Hepatocyte (in vitro differentiated cells): Measurements from ENCODE around the gene GLS.

ENCODE experiments used
- EZH2 ChIP-seq: fragments of 200-600 bp; sonication (generic); IDR thresholded peaks from 2 replicates; pipeline ENCODE4 v1.6.1; 2016; ENCODE audit warnings: antibody characterized with exemption, mild to moderate bottlenecking, borderline replicate concordance
- EZH2phosphoT487 ChIP-seq: fragments of 200-600 bp; sonication (generic); IDR thresholded peaks from one replicate; pipeline ENCODE4 v1.6.1; 2018; ENCODE audit warnings: antibody characterized with exemption, mild to moderate bottlenecking, low read depth, moderate library complexity; ENCODE audit not compliant: unreplicated experiment, severe bottlenecking
- TF ChIP-seq, protein P1 (sequence below): fragments of 200-600 bp; sonication (generic); IDR thresholded peaks from 2 replicates; pipeline ENCODE4 v1.5.1; 2016; ENCODE audit warnings: antibody characterized with exemption, mild to moderate bottlenecking; ENCODE audit not compliant: poor library complexity

DNA sequence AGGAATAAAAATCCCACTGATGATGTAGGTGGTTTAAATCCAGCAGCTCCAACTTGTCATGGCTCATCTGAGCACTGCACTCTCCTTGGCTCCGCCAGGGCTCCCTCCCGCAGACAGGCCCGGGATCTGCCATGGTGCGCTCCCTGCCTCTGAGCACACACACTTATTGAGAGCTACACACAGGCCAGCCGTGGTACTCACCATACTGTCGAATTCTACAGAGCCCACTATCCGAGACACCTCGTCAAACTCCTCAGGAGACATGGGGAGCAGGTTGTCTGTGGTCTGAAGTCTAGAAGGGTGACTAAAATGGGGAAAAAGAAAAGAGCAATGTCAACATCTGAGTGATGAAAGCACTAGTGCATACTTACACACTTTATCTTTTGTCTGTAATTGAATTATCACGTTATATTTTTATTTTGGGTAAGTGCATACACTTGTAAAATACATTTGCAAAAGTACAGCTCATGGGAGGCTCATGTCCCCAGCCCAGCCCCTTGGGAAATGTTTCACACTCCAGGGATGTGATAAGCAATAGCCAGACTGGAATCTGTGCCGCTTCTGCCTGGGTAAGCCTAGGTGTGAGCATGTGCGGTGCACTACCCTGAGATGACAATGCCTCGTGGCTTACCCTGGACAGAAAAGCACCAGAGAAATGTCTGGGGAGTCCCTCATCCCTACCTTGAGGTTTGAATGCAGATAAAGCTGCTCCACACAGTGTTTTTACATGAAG lies 94.2 kb downstream of the GLS start:
- TF ChIP-seq, protein P1, sequence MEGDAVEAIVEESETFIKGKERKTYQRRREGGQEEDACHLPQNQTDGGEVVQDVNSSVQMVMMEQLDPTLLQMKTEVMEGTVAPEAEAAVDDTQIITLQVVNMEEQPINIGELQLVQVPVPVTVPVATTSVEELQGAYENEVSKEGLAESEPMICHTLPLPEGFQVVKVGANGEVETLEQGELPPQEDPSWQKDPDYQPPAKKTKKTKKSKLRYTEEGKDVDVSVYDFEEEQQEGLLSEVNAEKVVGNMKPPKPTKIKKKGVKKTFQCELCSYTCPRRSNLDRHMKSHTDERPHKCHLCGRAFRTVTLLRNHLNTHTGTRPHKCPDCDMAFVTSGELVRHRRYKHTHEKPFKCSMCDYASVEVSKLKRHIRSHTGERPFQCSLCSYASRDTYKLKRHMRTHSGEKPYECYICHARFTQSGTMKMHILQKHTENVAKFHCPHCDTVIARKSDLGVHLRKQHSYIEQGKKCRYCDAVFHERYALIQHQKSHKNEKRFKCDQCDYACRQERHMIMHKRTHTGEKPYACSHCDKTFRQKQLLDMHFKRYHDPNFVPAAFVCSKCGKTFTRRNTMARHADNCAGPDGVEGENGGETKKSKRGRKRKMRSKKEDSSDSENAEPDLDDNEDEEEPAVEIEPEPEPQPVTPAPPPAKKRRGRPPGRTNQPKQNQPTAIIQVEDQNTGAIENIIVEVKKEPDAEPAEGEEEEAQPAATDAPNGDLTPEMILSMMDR = no peak
- no peak for TF ChIP-seq EZH2
- no peak for TF ChIP-seq EZH2phosphoT487
